GM18519 (cell line): ENCODE data around the gene RPL3.

Source experiments
- ATAC-seq: cut with Tn5 transposase; IDR thresholded peaks from one replicate; pipeline ENCODE4 v1.9.1; 2021; ENCODE audit warnings: mild to moderate bottlenecking, moderate library complexity; ENCODE audit not compliant: unreplicated experiment, low FRiP score

Gene RPL3

DNA sequence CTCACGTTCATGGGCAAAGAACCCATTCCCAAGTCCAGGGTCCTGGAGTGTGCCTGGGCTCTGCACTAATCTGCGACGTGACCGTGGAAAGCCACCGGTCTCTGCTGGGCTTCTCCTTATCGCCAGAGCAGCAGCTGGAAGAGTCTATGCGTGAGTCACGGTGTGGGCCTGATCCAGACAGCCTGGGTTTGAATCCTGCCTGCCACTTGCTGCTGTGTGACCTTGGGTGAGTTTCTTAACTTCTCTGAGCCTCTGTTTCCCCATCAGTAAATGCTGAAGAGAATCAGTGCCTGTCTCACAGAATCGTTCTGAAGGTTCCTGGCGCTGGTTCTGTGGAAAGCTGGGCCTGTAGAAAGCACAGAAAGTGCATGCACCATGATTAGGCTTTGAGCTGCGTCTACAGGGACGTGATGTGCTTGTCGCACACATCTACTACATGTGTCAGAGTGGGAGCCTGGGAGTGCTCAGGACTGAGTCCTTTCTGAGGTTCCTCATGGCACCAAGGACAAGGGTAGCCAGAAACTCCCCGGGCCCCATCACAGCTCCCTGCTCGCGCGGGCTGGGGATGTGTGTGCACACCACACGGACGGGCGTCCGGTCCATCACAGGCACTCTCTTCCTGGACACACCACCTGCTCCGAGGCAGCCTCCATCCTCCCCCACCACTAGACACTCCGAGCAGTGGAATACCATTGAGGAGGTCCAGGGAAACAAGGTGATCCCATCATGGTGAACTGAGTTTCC, 54.1 kb downstream of the RPL3 start:
- ATAC-seq: no peak

GRCh38 chr22:39264349-39265038, 54.9 kb downstream of the RPL3 start:
- ATAC-seq: no peak

DNA sequence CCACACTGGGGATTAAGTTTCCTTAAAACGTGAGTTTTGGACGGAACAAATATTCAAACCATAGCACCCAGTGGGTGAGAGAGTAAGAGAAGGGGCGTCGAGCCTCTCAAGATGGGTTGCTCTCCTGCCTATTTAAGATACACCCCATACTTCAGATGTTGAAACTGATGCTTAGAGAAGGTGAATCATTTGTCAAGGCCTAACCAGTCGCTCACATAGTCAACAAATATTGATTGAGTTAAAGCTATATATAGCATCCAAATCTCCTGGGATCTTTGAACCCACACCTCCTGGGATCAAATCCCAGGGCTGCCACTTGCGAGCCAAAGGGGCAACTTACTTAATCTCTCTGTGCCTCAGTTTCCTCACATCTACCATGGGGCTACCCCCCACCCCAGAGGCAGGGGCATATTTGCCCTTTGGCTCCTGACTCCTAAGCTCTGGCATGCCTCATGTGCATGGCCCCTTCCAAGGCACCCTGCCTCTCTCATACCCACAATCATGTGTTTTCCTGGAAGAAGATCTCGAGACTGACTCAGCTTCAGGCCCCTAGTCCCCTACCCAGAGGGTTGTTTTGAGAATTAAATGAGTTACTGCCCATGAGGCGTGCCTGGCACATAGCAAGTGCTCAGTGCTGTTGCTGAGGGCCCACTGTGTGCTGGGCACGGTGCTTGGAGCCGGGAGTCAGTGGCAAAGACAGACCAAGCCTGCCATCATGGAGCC, 55.6 kb downstream of the RPL3 start:
- ATAC-seq: no peak
